Heart left ventricle (tissue), 16 donors: Measurements from ENCODE around the gene SAMD11. TPM values are rescaled to one million over a fixed set of nuclear protein-coding genes. Genes with fewer than 3 reads are reported as not detected.
"Not testable (repeated sequence)": the region's sequence is repeated elsewhere in the genome, so short reads cannot be mapped to it uniquely, and the experiment has no call there.

ENCODE experiments used
- ATAC-seq, 4 donors: fragments of 200-7000 bp; cut with Tn5 transposase; one replicate each; pipeline ENCODE4 v1.9.1; 2020 to 2022; ENCODE audit warnings: moderate library complexity in 4 of 4, mild to moderate bottlenecking in 3 of 4, moderate number of reproducible peaks in 1 of 4
- DNase-seq, 5 donors: peaks; one replicate each; pipeline ENCODE4 v3.0.0-alpha.2; 2020
- H3K27ac ChIP-seq, 12 donors: fragments of 200-600 bp; sonication (generic) in 4 of 12; one replicate each; pipeline versions ENCODE4 v1.5.0 to v1.8.0; 2016 to 2022; ENCODE audit warnings: mild to moderate bottlenecking in 2 of 12
- H3K27me3 ChIP-seq, 9 donors: fragments of 200-600 bp; sonication (generic) in 2 of 9; one replicate each; pipeline versions ENCODE4 v1.5.1 to v1.8.0; 2016 to 2022; ENCODE audit warnings: mild to moderate bottlenecking in 3 of 9
- H3K36me3 ChIP-seq, 9 donors: fragments of 200-600 bp; sonication (generic) in 2 of 9; one replicate each; pipeline versions ENCODE4 v1.5.0 to v1.8.0; 2018 to 2022; ENCODE audit warnings: mild to moderate bottlenecking in 2 of 9
- H3K4me1 ChIP-seq, 12 donors: fragments of 200-600 bp; sonication (generic) in 4 of 12; one replicate each; pipeline versions ENCODE4 v1.5.0 to v1.8.0; 2016 to 2022; ENCODE audit warnings: mild to moderate bottlenecking in 3 of 12
- H3K4me3 ChIP-seq, 12 donors: fragments of 200-600 bp; sonication (generic) in 4 of 12; one replicate each; pipeline versions ENCODE4 v1.5.0 to v1.8.0; 2017 to 2022; ENCODE audit warnings: mild to moderate bottlenecking in 9 of 12, moderate library complexity in 4 of 12
- H3K9me3 ChIP-seq, 12 donors: fragments of 200-600 bp; sonication (generic) in 4 of 12; one replicate each; pipeline versions ENCODE4 v1.5.0 to v1.8.0; 2016 to 2022; ENCODE audit warnings: mild to moderate bottlenecking in 1 of 12
- POLR2A ChIP-seq, 2 donors: fragments of 450-650 bp; IDR thresholded peaks; one replicate each; pipeline ENCODE4 v1.6.1; 2017; ENCODE audit warnings: antibody characterized with exemption in 2 of 2, mild to moderate bottlenecking in 2 of 2, moderate library complexity in 2 of 2
- WGBS, 4 donors: extraction: QIAGEN DNeasy Blood & Tissue Kit in 2 of 4; methylation state at CpG; one replicate each; pipeline versions ENCODE4 v1.1.5 to v1.1.7; 2013 to 2018; 5-methylcytosine and 5-hydroxymethylcytosine counted together
- intact Hi-C, 10 donors: fragments of 100-400 bp; cut with DNase I; formaldehyde crosslinking; loops; one replicate each; pipeline versions ENCODE4 v1.11.1 to v1.14.2; 2022
- polyA plus RNA-seq, 2 donors: library from polyadenylated mRNA; stranded (reverse); fragments of 200-250 nt; gene quantifications; one replicate each; pipeline ENCODE4 v1.2.3, GENCODE V29; 2013
- total RNA-seq, 9 donors: library from RNA; depleted of rRNA in 2 of 9; stranded (reverse); fragments of >200 nt in 2 of 9; fragmentation: NEBNext Ultra II Directional in 3 of 9; extraction: Animal tissue kit (Norgen Biotek cat#: 25700) in 3 of 9; gene quantifications; one replicate each; pipeline versions ENCODE4 v1.1.0 to v1.2.4, GENCODE V29; 2016 to 2023
- TF ChIP-seq, protein P1 (sequence below), 12 donors: fragments of 200-600 bp; sonication (generic) in 4 of 12; IDR thresholded peaks; one replicate each; pipeline versions ENCODE4 v1.5.0 to v1.8.0; 2018 to 2022; ENCODE audit warnings: antibody characterized with exemption in 12 of 12, mild to moderate bottlenecking in 5 of 12
- donor health status: ischemic (EF 13 %, LVEDD 7.1; RV severe dilation, severe dysfunction).
- donor health status: healthy with polysubstance abuse.
- donor health status: DM: no; HTN: yes; CAD: no.
- donor health status: DM: no; HTN: no; CAD: no.
- donor health status: ischemic (EF 25% LVEDD 6.9; RV normal size, moderate dysfunction).
- donor health status: ischemic (EF 25% LVEDD 5.7; RV mildly dilated, moderate dysfunction).
- donor health status: healthy.
- donor health status: DM: yes; HTN: yes; CAD: no.
- donor health status: ischemic (EF 35%, LVEDD 5.7; RV mildly dilated, moderate dysfunction).
- donor health status: nonischemic (EF 11% LVEDD 7.7; RV severe dilation, severe dysfunction).
- donor health status: DM: yes; HTN: yes; CAD: no.
- donor health status: PGD.
- donor health status: ischemic (EF 29% LVEDD 5.4; RV normal size, mild dysfunction).
- donor health status: nonischemic (EF 23%, LVEDD 6.1; RV moderate dilation, normal function).

Gene SAMD11
- total and polyA plus RNA-seq, 11 donors: 0.38 to 3.2 (median 0.96) TPM

- Histone ChIP-seq H3K27me3 (peaks cover 0 to 59% (median 5%) of the 10 kb centered on the region in 9 donors), H3K27ac (no peak overlapping the region), H3K4me1 (no peaks in the 10 kb centered on the region), H3K4me3 (no peak overlapping the region), H3K36me3 (no peaks in the 10 kb centered on the region), H3K9me3 (no peaks in the 10 kb centered on the region)
- TF ChIP-seq POLR2A (IDR thresholded peaks at IDR 0.05): no peak
- DNase-seq: no peak
- no peak for ATAC-seq
- intact Hi-C loops: no loop called here
- WGBS, 4 donors: 60 to 72% (median 67%) methylated on average over 1 of the region's 1 CpG; no CpG with 5 or more reads in 1 of the 4 donors
Measured at GRCh38 chr1:886311-886710, 37.4 kb upstream of the SAMD11 start.

GRCh38 chr1:886760-887159 lies 37.0 kb upstream of the SAMD11 start:
- Histone ChIP-seq H3K4me1 (no peaks in the 10 kb centered on the region), H3K27ac (no peak overlapping the region), H3K27me3 (peaks cover 0 to 58% (median 5%) of the 10 kb centered on the region in 9 donors), H3K36me3 (no peaks in the 10 kb centered on the region), H3K4me3 (no peak overlapping the region), H3K9me3 (no peaks in the 10 kb centered on the region)
- intact Hi-C loops: no loop called here
- TF ChIP-seq, protein P1, sequence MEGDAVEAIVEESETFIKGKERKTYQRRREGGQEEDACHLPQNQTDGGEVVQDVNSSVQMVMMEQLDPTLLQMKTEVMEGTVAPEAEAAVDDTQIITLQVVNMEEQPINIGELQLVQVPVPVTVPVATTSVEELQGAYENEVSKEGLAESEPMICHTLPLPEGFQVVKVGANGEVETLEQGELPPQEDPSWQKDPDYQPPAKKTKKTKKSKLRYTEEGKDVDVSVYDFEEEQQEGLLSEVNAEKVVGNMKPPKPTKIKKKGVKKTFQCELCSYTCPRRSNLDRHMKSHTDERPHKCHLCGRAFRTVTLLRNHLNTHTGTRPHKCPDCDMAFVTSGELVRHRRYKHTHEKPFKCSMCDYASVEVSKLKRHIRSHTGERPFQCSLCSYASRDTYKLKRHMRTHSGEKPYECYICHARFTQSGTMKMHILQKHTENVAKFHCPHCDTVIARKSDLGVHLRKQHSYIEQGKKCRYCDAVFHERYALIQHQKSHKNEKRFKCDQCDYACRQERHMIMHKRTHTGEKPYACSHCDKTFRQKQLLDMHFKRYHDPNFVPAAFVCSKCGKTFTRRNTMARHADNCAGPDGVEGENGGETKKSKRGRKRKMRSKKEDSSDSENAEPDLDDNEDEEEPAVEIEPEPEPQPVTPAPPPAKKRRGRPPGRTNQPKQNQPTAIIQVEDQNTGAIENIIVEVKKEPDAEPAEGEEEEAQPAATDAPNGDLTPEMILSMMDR (IDR thresholded peaks at IDR 0.05): no peak
- TF ChIP-seq POLR2A (IDR thresholded peaks at IDR 0.05): no peak
- WGBS, 4 donors: 87 to 92% (median 91%) methylated on average over 11 of the region's 11 CpGs
- DNase-seq (no peak), ATAC-seq (no peak)

GRCh38 chr1:888297-888696 lies 35.4 kb upstream of the SAMD11 start:
- Histone ChIP-seq H3K27ac (no peak overlapping the region), H3K27me3 (peaks cover 0 to 46% (median 5%) of the 10 kb centered on the region in 9 donors), H3K9me3 (no peaks in the 10 kb centered on the region), H3K4me3 (no peak overlapping the region), H3K4me1 (no peaks in the 10 kb centered on the region), H3K36me3 (no peaks in the 10 kb centered on the region)
- TF ChIP-seq, protein P1 (IDR thresholded peaks at IDR 0.05): no peak
- TF ChIP-seq POLR2A (IDR thresholded peaks at IDR 0.05): no peak
- ATAC-seq (no peak), DNase-seq (no peak)
- intact Hi-C loops: no loop called here

DNA sequence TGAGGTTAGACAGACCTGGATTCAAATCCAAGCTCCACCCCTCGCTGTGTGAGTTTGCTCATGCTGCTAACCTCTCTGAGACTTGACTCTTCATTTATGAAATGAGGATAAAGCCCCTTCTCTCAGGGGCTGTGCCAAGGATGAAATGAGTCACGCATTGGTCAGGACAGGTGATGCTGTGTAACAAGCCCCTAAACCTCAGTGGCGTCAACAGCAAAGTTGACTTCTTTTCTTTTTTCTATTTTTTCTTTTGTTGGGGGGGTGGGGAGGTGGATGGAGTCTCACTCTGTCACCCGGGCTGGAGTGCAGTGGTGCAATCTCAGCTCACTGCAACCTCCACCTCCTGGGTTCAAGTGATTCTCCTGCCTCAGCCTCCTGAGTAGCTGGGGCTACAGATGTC lies 33.9 kb upstream of the SAMD11 start:
- peaks cover 0 to 44% (median 5%) of the 10 kb centered on the region in 9 donors for H3K27me3 ChIP-seq
- DNase-seq, H3K9me3 ChIP-seq, ATAC-seq, H3K4me3 ChIP-seq, H3K4me1 ChIP-seq, H3K36me3 ChIP-seq, intact Hi-C loops, H3K27ac ChIP-seq: not testable (repeated sequence)
- WGBS, 4 donors: 80 to 90% (median 88%) methylated on average over 4 of the region's 4 CpGs

GRCh38 chr1:890234-890633 lies 33.5 kb upstream of the SAMD11 start:
- H3K4me1 ChIP-seq, ATAC-seq, H3K27ac ChIP-seq, H3K36me3 ChIP-seq, H3K4me3 ChIP-seq, H3K9me3 ChIP-seq, DNase-seq, intact Hi-C loops: not testable (repeated sequence)
- peaks cover 0 to 40% (median 5%) of the 10 kb centered on the region in 9 donors for H3K27me3 ChIP-seq
- 84 to 89% (median 86%) methylated on average over 9 of the region's 9 CpGs for WGBS, 4 donors

DNA sequence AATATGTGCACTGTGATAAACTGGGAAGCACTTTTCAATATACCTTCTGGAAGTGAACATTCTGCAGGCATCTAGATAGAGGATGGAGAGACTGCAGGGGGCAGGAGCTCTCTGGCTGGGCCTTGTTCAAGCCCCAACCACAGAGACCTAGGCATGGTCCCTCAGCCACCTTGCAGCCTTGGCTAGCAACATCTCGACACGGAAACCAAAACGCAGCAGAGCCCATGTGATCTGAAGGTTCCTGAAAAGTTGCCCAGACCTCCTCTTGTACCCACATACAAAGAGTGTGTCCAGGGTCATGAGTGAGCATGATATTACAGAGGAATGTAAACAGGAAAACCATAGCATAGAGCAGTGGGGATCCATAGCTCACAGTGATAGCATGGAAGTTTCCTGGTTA lies 33.1 kb upstream of the SAMD11 start:
- intact Hi-C loops: no loop called here
- Histone ChIP-seq H3K27ac (no peak overlapping the region), H3K36me3 (no peaks in the 10 kb centered on the region), H3K27me3 (peaks cover 0 to 39% (median 5%) of the 10 kb centered on the region in 9 donors), H3K4me1 (no peaks in the 10 kb centered on the region), H3K4me3 (no peak overlapping the region), H3K9me3 (no peaks in the 10 kb centered on the region)
- 51 to 68% (median 54%) methylated on average over 3 of the region's 3 CpGs for WGBS, 4 donors
- ATAC-seq: no peak
- DNase-seq: no peak
- TF ChIP-seq POLR2A (IDR thresholded peaks at IDR 0.05): no peak
- TF ChIP-seq, protein P1 (IDR thresholded peaks at IDR 0.05): no peak
